ENCODE data around the gene HDAC1.
"Not testable (repeated sequence)": the region's sequence is repeated elsewhere in the genome, so short reads cannot be mapped to it uniquely, and the experiment has no call there.

Gene HDAC1

GRCh38 chr1:32351399-32352238 is 59.7 kb downstream of the HDAC1 start:
- DNase-seq (ENCODE audit: low read depth), result peak; percentile 75
- H3K4me3 ChIP-seq (ENCODE audit: low read depth, low read length), result peak overlapping the region; percentile 65
- TF ChIP-seq CTCF (IDR thresholded peaks at IDR 0.05; ENCODE audit: low read depth, low read length, missing control alignments), result no peak

- no peak for TF ChIP-seq CTCF (IDR thresholded peaks at IDR 0.05; ENCODE audit: low read depth, low read length, missing control alignments)
- H3K4me3 ChIP-seq (ENCODE audit: low read depth, low read length), result peak overlapping the region; percentile 65
- DNase-seq (ENCODE audit: low read depth), result no peak
Measured at GRCh38 chr1:32352239-32352745, 60.4 kb downstream of the HDAC1 start.

- DNase-seq (ENCODE audit: low read depth), result no peak
- H3K4me3 ChIP-seq (ENCODE audit: low read depth, low read length), result no peak overlapping the region
- TF ChIP-seq CTCF (IDR thresholded peaks at IDR 0.05; ENCODE audit: low read depth, low read length, missing control alignments), result no peak
Measured at GRCh38 chr1:32352831-32353383, 61.0 kb downstream of the HDAC1 start.

- no peak for TF ChIP-seq CTCF (IDR thresholded peaks at IDR 0.05; ENCODE audit: low read depth, low read length, missing control alignments)
- H3K4me3 ChIP-seq (ENCODE audit: low read depth, low read length), result no peak overlapping the region
- no peak for DNase-seq (ENCODE audit: low read depth)
Measured at GRCh38 chr1:32353431-32353830, 61.5 kb downstream of the HDAC1 start.

- TF ChIP-seq CTCF (IDR thresholded peaks at IDR 0.05; ENCODE audit: low read depth, low read length, missing control alignments), result no peak
- H3K4me3 ChIP-seq (ENCODE audit: low read depth, low read length), result no peak overlapping the region
- DNase-seq (ENCODE audit: low read depth), result no peak
Measured at GRCh38 chr1:32353886-32354570, 62.1 kb downstream of the HDAC1 start.

- not testable (repeated sequence) for DNase-seq (ENCODE audit: low read depth); H3K4me3 ChIP-seq (ENCODE audit: low read depth, low read length)
Measured at GRCh38 chr1:32355778-32356177, 63.9 kb downstream of the HDAC1 start.

GRCh38 chr1:32356478-32356877 is 64.6 kb downstream of the HDAC1 start:
- no peak for DNase-seq (ENCODE audit: low read depth)

More at GRCh38 chr1:32356478-32356877, 64.6 kb downstream of the HDAC1 start:
- H3K4me3 ChIP-seq (ENCODE audit: low read depth, low read length), result no peak overlapping the region
- no peak for TF ChIP-seq CTCF (IDR thresholded peaks at IDR 0.05; ENCODE audit: low read depth, low read length, missing control alignments)

Data from GM12864 (cell line).